CD14-positive monocyte (primary cell): ENCODE measurements around the gene MACROH2A2. TPM values are rescaled to one million over a fixed set of nuclear protein-coding genes. Genes with fewer than 3 reads are reported as not detected.

ENCODE experiments used
- DNase-seq, 3 donors: peaks; one replicate each; pipeline ENCODE4 v3.0.0-alpha.2; 2011 to 2022
- H2AFZ ChIP-seq: 2 replicates; pipeline ENCODE4 v1.6.0; 2012; ENCODE audit warnings: mild to moderate bottlenecking, low read depth, low read length, inconsistent platforms; ENCODE audit not compliant: insufficient read depth, poor library complexity, severe bottlenecking
- H3K27ac ChIP-seq, 2 donors: 1 replicate in 1 of 2; 2 replicates in 1 of 2; pipeline ENCODE4 v1.5.1; 2012 to 2013; ENCODE audit warnings: low read length in 2 of 2, control low read depth in 1 of 2, inconsistent platforms in 1 of 2, low read depth in 1 of 2, mild to moderate bottlenecking in 1 of 2
- H3K27me3 ChIP-seq, 2 donors: one replicate each; pipeline versions ENCODE4 v1.6.0 to v1.6.1; 2011 to 2013; ENCODE audit warnings: low read length in 2 of 2; ENCODE audit not compliant: control insufficient read depth in 2 of 2, insufficient read depth in 2 of 2
- H3K36me3 ChIP-seq, 2 donors: replicated peaks in 1 of 2; 1 replicate in 1 of 2; 2 replicates in 1 of 2; pipeline versions ENCODE4 v1.5.1 to v1.6.1; 2012 to 2013; ENCODE audit warnings: low read length in 2 of 2, control low read depth in 1 of 2, inconsistent platforms in 1 of 2, mild to moderate bottlenecking in 1 of 2; ENCODE audit not compliant: insufficient read depth in 2 of 2, control insufficient read depth in 1 of 2
- H3K4me1 ChIP-seq, 2 donors: 1 replicate in 1 of 2; 2 replicates in 1 of 2; pipeline versions ENCODE4 v1.5.1 to v1.6.1; 2012 to 2013; ENCODE audit warnings: low read length in 2 of 2, control low read depth in 1 of 2, inconsistent platforms in 1 of 2, mild to moderate bottlenecking in 1 of 2, moderate library complexity in 1 of 2; ENCODE audit not compliant: insufficient read depth in 2 of 2, control insufficient read depth in 1 of 2
- H3K4me2 ChIP-seq: replicated peaks from 2 replicates; pipeline ENCODE3; 2012; ENCODE audit warnings: low read length, moderate library complexity, mild to moderate bottlenecking; ENCODE audit not compliant: poor library complexity, severe bottlenecking; ENCODE audit errors: extremely low read depth
- H3K4me3 ChIP-seq, 3 experiments: fragments of 200-600 bp in 1 of 3; sonication (generic) in 1 of 3; replicated peaks in 1 of 3; 1 replicate in 2 of 3; 2 replicates in 1 of 3; pipeline ENCODE4 v1.5.1; 2011 to 2013; ENCODE audit warnings: low read length in 3 of 3, mild to moderate bottlenecking in 3 of 3, control low read depth in 2 of 3, low read depth in 2 of 3, inconsistent platforms in 1 of 3, moderate library complexity in 1 of 3
- H3K79me2 ChIP-seq: 2 replicates; pipeline ENCODE4 v1.6.0; 2012; ENCODE audit warnings: mild to moderate bottlenecking, control low read depth, inconsistent platforms, low read length, moderate library complexity; ENCODE audit not compliant: insufficient read depth
- H3K9ac ChIP-seq: 2 replicates; pipeline ENCODE4 v1.6.0; 2017; ENCODE audit warnings: low read length, mild to moderate bottlenecking; ENCODE audit not compliant: insufficient read depth, poor library complexity, severe bottlenecking
- H3K9me3 ChIP-seq, 2 donors: replicated peaks in 1 of 2; 1 replicate in 1 of 2; 2 replicates in 1 of 2; pipeline versions ENCODE4 v1.5.1 to v1.6.1; 2012 to 2013; ENCODE audit warnings: low read length in 2 of 2, control low read depth in 1 of 2; ENCODE audit not compliant: control insufficient read depth in 1 of 2, insufficient read depth in 1 of 2
- H4K20me1 ChIP-seq: 2 replicates; pipeline ENCODE4 v1.6.0; 2012; ENCODE audit warnings: mild to moderate bottlenecking, low read length, control low read depth, moderate library complexity; ENCODE audit not compliant: insufficient read depth
- H3K27ac Mint-ChIP-seq, 7 donors: one replicate each; pipeline ENCODE4 v1.8.0; 2020; ENCODE audit warnings: mild to moderate bottlenecking in 7 of 7, mixed read lengths in 7 of 7, moderate library complexity in 6 of 7, inconsistent platforms in 2 of 7
- H3K27me3 Mint-ChIP-seq, 3 donors: one replicate each; pipeline ENCODE4 v1.8.0; 2021 to 2022; ENCODE audit warnings: low read depth in 3 of 3, mild to moderate bottlenecking in 3 of 3, mixed read lengths in 3 of 3, moderate library complexity in 3 of 3, inconsistent platforms in 1 of 3
- H3K36me3 Mint-ChIP-seq, 2 donors: one replicate each; pipeline ENCODE4 v1.8.0; 2020; ENCODE audit warnings: mixed read lengths in 2 of 2, inconsistent platforms in 1 of 2, mild to moderate bottlenecking in 1 of 2
- H3K4me1 Mint-ChIP-seq: one replicate; pipeline ENCODE4 v1.8.0; 2020; ENCODE audit warnings: mild to moderate bottlenecking, mixed read lengths
- H3K4me3 Mint-ChIP-seq, 2 donors: one replicate each; pipeline ENCODE4 v1.8.0; 2020; ENCODE audit warnings: mild to moderate bottlenecking in 2 of 2, mixed read lengths in 2 of 2, moderate library complexity in 1 of 2
- H3K9me3 Mint-ChIP-seq, 7 donors: one replicate each; pipeline ENCODE4 v1.8.0; 2020 to 2022; ENCODE audit warnings: mixed read lengths in 7 of 7, mild to moderate bottlenecking in 6 of 7, moderate library complexity in 6 of 7, inconsistent platforms in 2 of 7
- CTCF ChIP-seq: fragments of 200-600 bp; IDR thresholded peaks from one replicate; pipeline ENCODE4 v1.8.0; 2022; ENCODE audit warnings: antibody characterized with exemption, mild to moderate bottlenecking
- WGBS: methylation state at CpG from one replicate; pipeline ENCODE4 v1.1.5; 2013; ENCODE audit warnings: missing lambda C conversion rate; ENCODE audit not compliant: insufficient coverage; 5-methylcytosine and 5-hydroxymethylcytosine counted together
- intact Hi-C, 2 donors: fragments of 100-400 bp; cut with micrococcal nuclease; formaldehyde crosslinking; loops; one replicate each; pipeline versions ENCODE4 v1.15.0 to v1.15.1; 2023
- polyA plus RNA-seq, 3 donors: library from polyadenylated mRNA; depleted of rRNA in 1 of 3; unstranded in 2 of 3; stranded (reverse) in 1 of 3; fragments of 300-500 nt in 2 of 3; fragments of >200 nt in 1 of 3; fragmentation: Illumina TruSeq in 2 of 3; gene quantifications; 1 replicate in 2 of 3; 2 replicates in 1 of 3; pipeline ENCODE4 v1.2.3, GENCODE V29; 2012 to 2021

MACROH2A2 gene
- polyA plus RNA-seq, 3 donors, result 1.0 to 1.9 (median 1.7) TPM

- H3K36me3 Mint-ChIP-seq, result peaks cover 7 to 30% of the 10 kb centered on the region in 2 donors
- no peaks in the 10 kb centered on the region for H3K9me3 ChIP-seq
- H3K79me2 ChIP-seq, result no peaks in the 10 kb centered on the region
- WGBS, result 80% methylated on average over 1 of the region's 8 CpGs
- H3K27ac Mint-ChIP-seq, result peak overlapping the region in 2 of 7 donors; percentile 58 to 77
- H2AFZ ChIP-seq, result no peak overlapping the region
- H4K20me1 ChIP-seq, result no peaks in the 10 kb centered on the region
- no peak overlapping the region for H3K4me3 ChIP-seq
- DNase-seq, result no peak
- no peak overlapping the region for H3K9ac ChIP-seq
- intact Hi-C loops, result no loop called here
- TF ChIP-seq CTCF, result no peak
- peaks cover 0 to 6% of the 10 kb centered on the region in 2 donors for H3K4me1 ChIP-seq
- peaks cover 14% of the 10 kb centered on the region for H3K4me1 Mint-ChIP-seq
- H3K27ac ChIP-seq, result peak overlapping the region in 1 of 2 donors; percentile 31
- peaks cover 0 to 1% (median 1%) of the 10 kb centered on the region in 3 donors for H3K27me3 Mint-ChIP-seq
- no peak overlapping the region for H3K4me2 ChIP-seq
- H3K9me3 Mint-ChIP-seq, result peaks cover 0 to 1% (median 0%) of the 10 kb centered on the region in 7 donors
- H3K4me3 Mint-ChIP-seq, result peak overlapping the region in 1 of 2 donors; percentile 11
- no peaks in the 10 kb centered on the region for H3K27me3 ChIP-seq
- no peaks in the 10 kb centered on the region for H3K36me3 ChIP-seq
These were observed 59.4 kb downstream of the MACROH2A2 start for GRCh38 chr10:70112071-70112470.

- H3K4me3 ChIP-seq, result no peak overlapping the region
- intact Hi-C loops, result no loop called here
- H3K4me2 ChIP-seq, result no peak overlapping the region
- Mint-ChIP-seq H3K27ac (no peak overlapping the region), H3K27me3 (peaks cover 0 to 4% (median 1%) of the 10 kb centered on the region in 3 donors), H3K4me1 (peaks cover 14% of the 10 kb centered on the region), H3K9me3 (peaks cover 0 to 2% (median 0%) of the 10 kb centered on the region in 7 donors), H3K36me3 (peaks cover 11 to 25% of the 10 kb centered on the region in 2 donors), H3K4me3 (no peak overlapping the region)
- H3K36me3 ChIP-seq, result no peaks in the 10 kb centered on the region
- no peaks in the 10 kb centered on the region for H4K20me1 ChIP-seq
- no peak for DNase-seq
- no peak for TF ChIP-seq CTCF
- no peaks in the 10 kb centered on the region for H3K79me2 ChIP-seq
- WGBS, result 98% methylated on average over 12 of the region's 15 CpGs
- H2AFZ ChIP-seq, result no peak overlapping the region
- H3K4me1 ChIP-seq, result peaks cover 0 to 6% of the 10 kb centered on the region in 2 donors
- no peak overlapping the region for H3K27ac ChIP-seq
- no peak overlapping the region for H3K9ac ChIP-seq
- H3K9me3 ChIP-seq, result no peaks in the 10 kb centered on the region
- no peaks in the 10 kb centered on the region for H3K27me3 ChIP-seq
These were observed 62.3 kb downstream of the MACROH2A2 start for GRCh38 chr10:70114902-70115301.
